Left lobe of liver (tissue), 2 donors: Measurements from ENCODE around the gene CFTR. TPM values are rescaled to one million over a fixed set of nuclear protein-coding genes. Genes with fewer than 3 reads are reported as not detected.

Experiments used
- ATAC-seq: fragments of 200-7000 bp; cut with Tn5 transposase; one replicate; pipeline ENCODE4 v1.9.1; 2020; ENCODE audit warnings: mild to moderate bottlenecking, moderate library complexity
- DNase-seq: peaks from one replicate; pipeline ENCODE4 v3.0.0-alpha.2; 2020; ENCODE audit warnings: low spot score
- total RNA-seq: library from RNA; stranded (reverse); gene quantifications from one replicate; pipeline ENCODE4 v1.2.1, GENCODE V29; 2021
- donor health status: DM: no; HTN: no; CAD: no; lungs with moderate emphysema.
- donor health status: DM: no; HTN: yes; CAD: no.

The CFTR gene
- total RNA-seq, 1 donor from 2014 or later: 1.1 TPM

DNA sequence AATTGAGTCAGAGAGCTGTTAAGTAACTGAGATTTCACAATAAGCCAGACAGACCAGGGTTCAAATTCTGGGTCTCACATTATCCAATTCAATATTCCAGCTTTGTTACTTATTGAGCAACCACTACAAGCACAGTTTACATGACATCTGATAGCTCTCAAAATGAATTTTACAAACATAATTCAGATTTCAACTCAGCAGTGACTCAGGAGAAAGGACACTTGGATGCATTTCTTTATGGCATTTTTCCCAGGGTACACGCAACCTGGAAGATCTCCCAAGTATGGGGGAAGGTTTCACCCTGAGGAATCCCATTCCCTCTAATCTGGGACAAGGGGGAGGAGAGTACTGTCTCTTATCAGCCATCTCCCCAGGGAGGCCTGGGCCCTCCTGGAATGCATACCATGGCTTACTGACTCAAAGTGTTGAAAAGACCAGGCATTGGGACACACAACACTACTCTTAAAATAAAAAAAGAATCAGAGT, 102.4 kb downstream of the CFTR start:
- ATAC-seq: peak; percentile 92
- peak; percentile 48 for DNase-seq

DNA sequence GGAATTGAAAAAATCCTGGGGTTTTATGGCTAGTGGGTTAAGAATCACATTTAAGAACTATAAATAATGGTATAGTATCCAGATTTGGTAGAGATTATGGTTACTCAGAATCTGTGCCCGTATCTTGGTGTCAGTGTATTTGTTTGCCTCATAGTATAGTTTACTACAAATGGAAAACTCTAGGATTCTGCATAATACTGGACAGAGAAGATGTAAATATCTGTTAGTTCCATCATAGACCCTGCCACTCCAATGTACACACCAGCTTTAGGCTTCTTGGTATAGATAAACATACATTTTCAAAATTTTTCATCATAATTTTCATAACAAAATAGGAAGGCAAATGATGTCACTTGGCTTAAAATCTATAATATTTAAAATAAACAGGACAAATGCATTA, 108.1 kb downstream of the CFTR start:
- no peak for ATAC-seq

DNA sequence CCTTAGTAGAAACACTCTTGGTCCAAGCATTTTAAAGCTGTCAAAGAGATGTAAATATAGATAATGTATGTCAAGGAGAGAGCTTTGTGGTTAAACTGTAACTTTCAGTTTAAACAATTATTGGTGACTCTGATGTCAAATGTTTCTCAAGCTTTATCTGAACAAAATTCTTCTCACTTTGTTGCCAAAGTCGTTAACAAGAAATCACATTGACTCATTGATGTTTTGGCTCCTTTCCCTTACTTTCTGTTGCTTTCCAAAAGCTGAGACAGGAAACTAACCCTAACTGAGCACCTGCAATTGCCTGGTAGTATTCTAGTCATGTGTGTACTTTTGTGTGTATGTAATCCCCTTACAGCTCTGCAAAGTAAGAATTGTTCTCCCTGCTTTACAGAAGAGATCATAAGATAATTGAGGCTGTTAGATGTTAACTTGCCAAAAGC, 108.5 kb downstream of the CFTR start:
- ATAC-seq: peak; percentile 79
- DNase-seq: no peak

More for the DNA sequence above, 108.1 kb downstream of the CFTR start:
- DNase-seq: no peak

GRCh38 chr7:117590191-117590590, 110.4 kb downstream of the CFTR start:
- DNase-seq (no peak), ATAC-seq (no peak)

GRCh38 chr7:117592011-117592635, 112.3 kb downstream of the CFTR start:
- no peak for DNase-seq
- no peak for ATAC-seq

GRCh38 chr7:117596134-117596533, 116.3 kb downstream of the CFTR start:
- no peak for ATAC-seq
- no peak for DNase-seq

DNA sequence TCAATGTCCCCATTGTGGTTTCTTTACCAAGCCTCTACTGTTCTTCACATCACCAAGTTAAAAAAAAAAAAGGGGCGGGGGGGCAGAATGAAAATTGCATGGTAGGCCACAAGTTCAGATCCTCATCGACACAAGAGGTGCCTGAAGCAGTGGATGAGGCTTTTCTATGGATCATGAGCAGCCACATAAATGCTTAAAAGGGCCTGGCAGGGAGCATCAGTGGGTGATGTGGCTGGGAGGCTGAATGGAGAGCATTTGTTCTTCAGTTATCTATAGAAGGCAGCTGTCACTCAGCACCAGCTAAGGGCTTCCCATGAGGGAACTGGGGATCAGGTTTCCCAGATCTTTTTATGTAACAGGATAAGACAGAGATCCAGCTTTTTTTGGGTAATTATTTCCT, 117.9 kb downstream of the CFTR start:
- ATAC-seq (no peak), DNase-seq (no peak)

GRCh38 chr7:117600911-117601310, 121.1 kb downstream of the CFTR start:
- no peak for ATAC-seq

GRCh38 chr7:117603627-117604026, 123.8 kb downstream of the CFTR start:
- DNase-seq: no peak
- no peak for ATAC-seq

More at GRCh38 chr7:117600911-117601310, 121.1 kb downstream of the CFTR start:
- no peak for DNase-seq

DNA sequence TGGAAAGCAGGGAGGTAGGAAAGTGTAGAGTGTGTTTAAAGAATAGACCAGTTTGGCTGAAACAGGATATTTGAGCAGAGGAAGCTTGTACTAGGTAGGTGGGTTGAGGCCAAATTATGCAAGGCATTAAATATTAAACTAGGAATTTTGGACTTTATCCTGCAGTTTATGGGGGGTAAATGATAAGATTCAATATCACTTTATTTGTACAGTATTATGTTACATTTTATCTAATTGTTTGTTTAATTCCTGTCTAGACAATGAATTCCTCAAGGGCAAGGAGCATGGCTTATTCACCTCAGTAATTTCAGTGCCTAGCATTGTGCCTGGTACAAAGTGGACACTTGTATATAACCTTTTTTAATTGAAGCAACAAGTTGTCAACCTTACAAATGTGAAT, 125.9 kb downstream of the CFTR start:
- peak; percentile 92 for ATAC-seq
- no peak for DNase-seq

GRCh38 chr7:117606132-117606531, 126.3 kb downstream of the CFTR start:
- ATAC-seq (no peak), DNase-seq (no peak)

DNA sequence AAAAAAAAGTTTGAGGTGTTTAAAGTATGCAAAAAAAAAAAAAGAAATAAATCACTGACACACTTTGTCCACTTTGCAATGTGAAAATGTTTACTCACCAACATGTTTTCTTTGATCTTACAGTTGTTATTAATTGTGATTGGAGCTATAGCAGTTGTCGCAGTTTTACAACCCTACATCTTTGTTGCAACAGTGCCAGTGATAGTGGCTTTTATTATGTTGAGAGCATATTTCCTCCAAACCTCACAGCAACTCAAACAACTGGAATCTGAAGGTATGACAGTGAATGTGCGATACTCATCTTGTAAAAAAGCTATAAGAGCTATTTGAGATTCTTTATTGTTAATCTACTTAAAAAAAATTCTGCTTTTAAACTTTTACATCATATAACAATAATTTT, 130.6 kb downstream of the CFTR start:
- ATAC-seq (no peak), DNase-seq (no peak)

GRCh38 chr7:117612637-117613036, 132.8 kb downstream of the CFTR start:
- ATAC-seq (no peak), DNase-seq (no peak)

DNA sequence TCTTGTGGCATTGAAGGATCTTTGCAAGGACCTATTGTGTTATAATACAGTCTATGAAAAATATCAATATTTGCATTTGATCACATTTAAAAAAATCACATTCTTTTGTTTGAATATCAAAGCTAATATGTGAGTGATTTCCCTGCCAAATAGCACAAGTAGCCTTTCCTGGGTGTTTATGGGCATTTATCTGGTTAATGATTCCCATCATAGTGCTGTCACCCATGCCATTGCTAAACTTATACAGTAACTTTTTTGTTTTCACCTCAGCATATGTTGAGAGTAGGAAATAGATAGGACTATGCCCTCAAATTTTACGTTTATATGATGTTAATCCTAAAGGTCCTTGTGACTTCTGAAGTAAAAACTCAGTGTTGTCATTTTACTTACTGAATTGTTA, 136.9 kb downstream of the CFTR start:
- ATAC-seq: no peak
- no peak for DNase-seq

DNA sequence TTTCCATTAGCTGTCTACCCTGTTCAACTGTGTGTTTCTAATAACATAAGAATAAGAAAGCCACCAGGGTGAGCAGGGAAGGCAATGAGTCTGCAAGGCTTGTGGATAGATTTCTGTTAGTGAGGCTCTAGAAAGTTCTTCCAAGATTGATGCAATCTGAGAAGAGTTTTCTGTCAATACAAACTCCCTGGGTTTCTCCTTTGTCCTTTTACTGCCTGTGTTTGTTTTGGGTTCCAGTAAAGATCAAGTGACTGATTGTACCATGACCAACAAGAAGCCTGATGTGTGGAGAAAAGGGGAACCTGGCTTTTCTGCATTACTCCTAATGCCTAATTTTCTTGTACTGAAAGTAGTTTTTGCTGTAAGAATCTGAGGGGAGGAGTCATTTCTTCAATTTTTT, 139.9 kb downstream of the CFTR start:
- DNase-seq: no peak
- ATAC-seq: no peak

DNA sequence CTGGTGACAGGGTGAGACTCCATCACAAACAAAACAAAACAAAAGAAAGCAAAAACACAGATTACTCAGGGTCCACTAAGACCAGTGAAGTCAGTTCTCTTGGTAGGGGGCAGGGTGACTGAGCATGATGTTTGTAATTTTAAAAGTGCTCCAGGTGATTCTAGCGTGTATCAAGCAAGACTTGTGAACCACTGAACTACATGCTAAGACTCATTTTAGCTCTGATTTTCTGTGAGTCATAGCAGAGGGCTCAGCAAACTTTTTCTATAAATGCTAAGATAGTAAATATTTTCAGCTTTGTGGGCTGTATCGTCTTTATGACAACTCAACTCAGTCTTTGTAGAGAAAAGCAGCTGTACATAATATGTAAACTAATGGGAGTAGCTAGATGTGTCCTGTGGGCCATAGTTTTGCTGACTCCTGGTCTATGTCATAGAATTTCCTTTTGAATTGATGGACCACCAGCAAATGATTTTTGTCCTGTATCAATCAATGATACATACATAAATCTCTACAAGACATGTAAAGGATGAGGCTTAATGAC, 141.3 kb downstream of the CFTR start:
- ATAC-seq (no peak), DNase-seq (no peak)

- DNase-seq: no peak
- ATAC-seq: no peak
Measured at GRCh38 chr7:117623606-117624005, 143.8 kb downstream of the CFTR start.

DNA sequence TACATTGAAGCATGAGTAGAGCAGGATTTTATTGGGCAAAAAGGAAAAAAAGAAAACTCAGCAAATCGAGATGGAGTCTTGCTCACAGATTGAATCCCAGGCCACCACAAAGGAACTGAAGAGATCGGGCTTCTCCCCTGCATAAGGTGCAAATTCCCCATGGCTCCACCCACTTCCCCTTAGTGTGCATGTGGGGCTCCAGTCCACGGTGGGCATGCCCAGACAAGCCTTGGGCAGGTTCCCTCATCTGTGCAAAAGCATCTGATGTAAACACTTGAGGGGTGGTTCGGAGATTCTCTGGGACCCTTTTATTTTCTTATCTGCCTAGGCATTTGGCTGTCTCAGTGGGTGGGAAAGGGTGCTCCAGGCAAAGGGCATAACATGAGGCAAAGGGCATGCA, 150.7 kb downstream of the CFTR start:
- ATAC-seq (no peak), DNase-seq (no peak)

DNA sequence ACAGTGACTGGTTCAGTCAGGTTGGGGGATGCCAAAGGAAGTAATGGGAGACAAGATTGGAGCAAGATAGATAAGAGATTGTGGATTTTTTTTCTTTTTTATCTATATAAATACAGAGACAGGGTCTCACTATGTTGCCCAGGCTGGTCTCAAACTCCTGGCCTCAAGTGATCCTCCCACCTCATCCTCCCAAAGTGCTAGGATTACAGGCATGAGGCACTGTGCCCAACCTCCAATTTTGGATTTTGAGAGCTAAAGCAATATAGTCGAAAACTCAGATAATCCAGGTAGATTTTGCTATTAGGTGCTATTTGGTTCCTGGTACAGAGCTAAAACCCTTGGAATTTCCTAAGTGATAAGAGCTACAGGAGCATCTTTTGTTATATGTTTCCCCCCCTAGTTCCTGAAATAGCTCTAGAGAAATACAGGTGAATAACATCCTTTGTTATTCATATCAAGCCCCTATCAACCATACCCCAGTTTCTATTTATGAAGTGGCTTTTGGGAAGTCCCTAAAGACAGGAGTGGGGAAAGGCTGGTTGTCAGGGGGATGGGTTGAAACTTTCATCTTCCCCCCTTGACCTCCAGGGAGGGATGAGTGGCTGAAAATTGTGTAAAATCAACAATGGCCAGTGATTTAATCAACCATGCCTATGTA, 151.2 kb downstream of the CFTR start:
- no peak for ATAC-seq

DNA sequence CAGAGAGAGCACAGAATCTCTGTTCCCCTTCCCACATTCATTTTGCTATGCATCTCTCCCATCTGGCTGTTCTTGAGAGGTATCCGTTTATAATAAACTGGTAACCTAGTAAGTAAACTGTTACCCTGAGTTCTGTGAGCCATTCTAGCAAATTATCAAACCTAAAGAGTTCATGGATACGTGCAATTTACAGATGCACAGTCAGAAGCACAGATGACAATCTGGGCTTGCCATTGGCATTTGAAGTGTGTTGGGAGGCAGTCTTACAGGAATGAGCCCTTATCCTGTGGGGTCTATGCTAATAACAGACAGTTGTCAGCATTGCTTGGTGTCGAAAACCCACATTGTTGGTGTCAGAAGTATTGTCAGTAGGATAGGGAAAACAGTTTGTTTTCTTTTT, 151.8 kb downstream of the CFTR start:
- ATAC-seq: no peak

More for the DNA sequence above, 151.2 kb downstream of the CFTR start:
- DNase-seq: no peak

GRCh38 chr7:117637937-117638336, 158.1 kb downstream of the CFTR start:
- no peak for DNase-seq
- no peak for ATAC-seq

More for the DNA sequence above, 151.8 kb downstream of the CFTR start:
- DNase-seq: no peak

GRCh38 chr7:117639966-117640365, 160.1 kb downstream of the CFTR start:
- no peak for DNase-seq
- ATAC-seq: no peak
